ENCODE results near the gene AMFR.

DNA sequence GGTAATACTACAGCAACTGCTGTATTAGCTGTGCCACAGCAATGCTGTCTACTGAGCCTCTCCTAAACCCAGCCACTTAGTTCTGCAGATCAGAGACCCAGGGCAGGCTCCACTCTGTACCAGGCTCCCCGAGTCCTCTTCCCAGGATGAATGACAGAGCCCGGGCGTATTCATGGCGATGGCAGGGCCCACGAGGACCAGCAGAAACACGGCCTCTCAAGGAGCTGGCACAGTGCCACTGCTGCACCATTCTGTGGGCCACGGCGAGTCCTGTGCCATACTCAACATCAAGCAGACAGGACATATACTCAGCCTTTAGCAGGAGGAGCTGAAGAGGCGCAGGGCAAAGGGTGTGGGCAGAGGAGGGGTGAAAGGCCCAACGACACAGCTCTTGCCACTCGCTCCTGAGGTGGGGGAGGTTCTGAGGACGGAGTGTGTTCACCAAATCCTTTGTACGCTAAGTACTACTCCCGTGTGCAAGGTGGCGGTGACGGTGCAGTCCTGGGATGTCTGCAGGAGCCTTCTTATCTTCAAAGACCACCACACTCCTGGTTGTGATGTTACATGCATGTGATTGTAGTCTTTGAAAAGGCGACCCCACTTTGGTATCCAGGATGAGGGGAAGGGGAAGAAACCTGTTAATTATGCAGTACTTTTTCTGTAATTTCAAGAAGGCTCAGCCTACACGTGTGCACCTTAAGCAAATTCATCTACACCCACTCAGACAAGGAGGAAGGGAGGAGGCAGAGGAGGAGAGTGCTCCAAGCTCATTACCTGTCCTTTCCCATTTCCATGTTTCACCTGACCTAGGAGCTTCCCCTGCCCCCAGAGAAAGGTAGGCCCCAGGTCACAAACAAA is 98.0 kb downstream of the AMFR start:
- TF ChIP-seq EZH2 (IDR thresholded peaks at IDR 0.05; ENCODE audit: low read depth, low read length, severe bottlenecking) (no peak), EP300 (IDR thresholded peaks at IDR 0.05; ENCODE audit: borderline replicate concordance in 1 of 2, low read depth in 2 of 2, low read length in 2 of 2) (no peak), POLR2A (IDR thresholded peaks at IDR 0.05; ENCODE audit: control extremely low read depth in 1 of 2, low read depth in 2 of 2, low read length in 2 of 2) (no peak), POLR2AphosphoS5 (IDR thresholded peaks at IDR 0.05; ENCODE audit: low read depth, low read length) (no peak), FOSL1 (IDR thresholded peaks at IDR 0.05; ENCODE audit: insufficient read depth, low read depth, low read length) (no peak)
- TF ChIP-seq, protein P1, sequence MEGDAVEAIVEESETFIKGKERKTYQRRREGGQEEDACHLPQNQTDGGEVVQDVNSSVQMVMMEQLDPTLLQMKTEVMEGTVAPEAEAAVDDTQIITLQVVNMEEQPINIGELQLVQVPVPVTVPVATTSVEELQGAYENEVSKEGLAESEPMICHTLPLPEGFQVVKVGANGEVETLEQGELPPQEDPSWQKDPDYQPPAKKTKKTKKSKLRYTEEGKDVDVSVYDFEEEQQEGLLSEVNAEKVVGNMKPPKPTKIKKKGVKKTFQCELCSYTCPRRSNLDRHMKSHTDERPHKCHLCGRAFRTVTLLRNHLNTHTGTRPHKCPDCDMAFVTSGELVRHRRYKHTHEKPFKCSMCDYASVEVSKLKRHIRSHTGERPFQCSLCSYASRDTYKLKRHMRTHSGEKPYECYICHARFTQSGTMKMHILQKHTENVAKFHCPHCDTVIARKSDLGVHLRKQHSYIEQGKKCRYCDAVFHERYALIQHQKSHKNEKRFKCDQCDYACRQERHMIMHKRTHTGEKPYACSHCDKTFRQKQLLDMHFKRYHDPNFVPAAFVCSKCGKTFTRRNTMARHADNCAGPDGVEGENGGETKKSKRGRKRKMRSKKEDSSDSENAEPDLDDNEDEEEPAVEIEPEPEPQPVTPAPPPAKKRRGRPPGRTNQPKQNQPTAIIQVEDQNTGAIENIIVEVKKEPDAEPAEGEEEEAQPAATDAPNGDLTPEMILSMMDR (IDR thresholded peaks at IDR 0.05; ENCODE audit: control extremely low read depth in 1 of 3, insufficient read depth in 1 of 3, low read depth in 1 of 3, low read length in 3 of 3), result no peak
